RWPE2 (cell line): ENCODE results near the gene AQP10.

Experiments
- ATAC-seq: fragments of 200-7000 bp; cut with Tn5 transposase; 3 replicates; pipeline ENCODE4 v1.9.1; 2021; ENCODE audit warnings: low read depth
- DNase-seq: peaks from one replicate; pipeline ENCODE4 v3.0.0-alpha.2; 2020; ENCODE audit warnings: low spot score
- H3K27ac ChIP-seq: fragments of 450-650 bp; 2 replicates; pipeline ENCODE4 v1.5.1; 2017; ENCODE audit warnings: mild to moderate bottlenecking; ENCODE audit not compliant: poor library complexity, severe bottlenecking
- H3K27me3 ChIP-seq: fragments of 250-450 bp; sonication (Bioruptor Pico); 2 replicates; pipeline ENCODE4 v1.5.1; 2021; ENCODE audit warnings: mild to moderate bottlenecking, moderate library complexity; ENCODE audit not compliant: insufficient read depth, poor library complexity, severe bottlenecking
- H3K36me3 ChIP-seq: fragments of 250-450 bp; sonication (Bioruptor Pico); 2 replicates; pipeline ENCODE4 v1.5.1; 2020; ENCODE audit warnings: low read depth, mild to moderate bottlenecking, moderate library complexity
- H3K4me1 ChIP-seq: fragments of 250-450 bp; sonication (Bioruptor Pico); 2 replicates; pipeline ENCODE4 v1.5.1; 2021; ENCODE audit warnings: mild to moderate bottlenecking, moderate library complexity; ENCODE audit not compliant: insufficient read depth, poor library complexity, severe bottlenecking
- H3K4me3 ChIP-seq: fragments of 250-450 bp; sonication (Bioruptor Pico); 2 replicates; pipeline ENCODE4 v1.5.1; 2021; ENCODE audit warnings: mild to moderate bottlenecking, moderate library complexity; ENCODE audit not compliant: severe bottlenecking
- H3K9me3 ChIP-seq: fragments of 250-450 bp; sonication (Bioruptor Pico); 2 replicates; pipeline ENCODE4 v1.5.1; 2021; ENCODE audit warnings: mild to moderate bottlenecking, moderate library complexity; ENCODE audit not compliant: severe bottlenecking
- TF ChIP-seq, protein P1 (sequence below): fragments of 450-650 bp; IDR thresholded peaks from one replicate; pipeline ENCODE4 v1.5.1; 2017; ENCODE audit warnings: mild to moderate bottlenecking, moderate library complexity; ENCODE audit not compliant: poor library complexity, severe bottlenecking

AQP10 gene

GRCh38 chr1:154342132-154342531 lies 21.2 kb downstream of the AQP10 start:
- Histone ChIP-seq H3K27me3 (no peaks in the 10 kb centered on the region), H3K27ac (no peak overlapping the region), H3K36me3 (peaks cover 77% of the 10 kb centered on the region), H3K4me1 (no peaks in the 10 kb centered on the region), H3K9me3 (no peaks in the 10 kb centered on the region), H3K4me3 (no peak overlapping the region)
- TF ChIP-seq, protein P1, sequence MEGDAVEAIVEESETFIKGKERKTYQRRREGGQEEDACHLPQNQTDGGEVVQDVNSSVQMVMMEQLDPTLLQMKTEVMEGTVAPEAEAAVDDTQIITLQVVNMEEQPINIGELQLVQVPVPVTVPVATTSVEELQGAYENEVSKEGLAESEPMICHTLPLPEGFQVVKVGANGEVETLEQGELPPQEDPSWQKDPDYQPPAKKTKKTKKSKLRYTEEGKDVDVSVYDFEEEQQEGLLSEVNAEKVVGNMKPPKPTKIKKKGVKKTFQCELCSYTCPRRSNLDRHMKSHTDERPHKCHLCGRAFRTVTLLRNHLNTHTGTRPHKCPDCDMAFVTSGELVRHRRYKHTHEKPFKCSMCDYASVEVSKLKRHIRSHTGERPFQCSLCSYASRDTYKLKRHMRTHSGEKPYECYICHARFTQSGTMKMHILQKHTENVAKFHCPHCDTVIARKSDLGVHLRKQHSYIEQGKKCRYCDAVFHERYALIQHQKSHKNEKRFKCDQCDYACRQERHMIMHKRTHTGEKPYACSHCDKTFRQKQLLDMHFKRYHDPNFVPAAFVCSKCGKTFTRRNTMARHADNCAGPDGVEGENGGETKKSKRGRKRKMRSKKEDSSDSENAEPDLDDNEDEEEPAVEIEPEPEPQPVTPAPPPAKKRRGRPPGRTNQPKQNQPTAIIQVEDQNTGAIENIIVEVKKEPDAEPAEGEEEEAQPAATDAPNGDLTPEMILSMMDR, result no peak
- ATAC-seq (no peak), DNase-seq (no peak)

GRCh38 chr1:154342836-154343472 lies 22.1 kb downstream of the AQP10 start:
- TF ChIP-seq, protein P1, result no peak
- Histone ChIP-seq H3K9me3 (no peaks in the 10 kb centered on the region), H3K27me3 (no peaks in the 10 kb centered on the region), H3K4me1 (no peaks in the 10 kb centered on the region), H3K4me3 (no peak overlapping the region), H3K36me3 (peaks cover 75% of the 10 kb centered on the region), H3K27ac (no peak overlapping the region)
- no peak for DNase-seq
- no peak for ATAC-seq

DNA sequence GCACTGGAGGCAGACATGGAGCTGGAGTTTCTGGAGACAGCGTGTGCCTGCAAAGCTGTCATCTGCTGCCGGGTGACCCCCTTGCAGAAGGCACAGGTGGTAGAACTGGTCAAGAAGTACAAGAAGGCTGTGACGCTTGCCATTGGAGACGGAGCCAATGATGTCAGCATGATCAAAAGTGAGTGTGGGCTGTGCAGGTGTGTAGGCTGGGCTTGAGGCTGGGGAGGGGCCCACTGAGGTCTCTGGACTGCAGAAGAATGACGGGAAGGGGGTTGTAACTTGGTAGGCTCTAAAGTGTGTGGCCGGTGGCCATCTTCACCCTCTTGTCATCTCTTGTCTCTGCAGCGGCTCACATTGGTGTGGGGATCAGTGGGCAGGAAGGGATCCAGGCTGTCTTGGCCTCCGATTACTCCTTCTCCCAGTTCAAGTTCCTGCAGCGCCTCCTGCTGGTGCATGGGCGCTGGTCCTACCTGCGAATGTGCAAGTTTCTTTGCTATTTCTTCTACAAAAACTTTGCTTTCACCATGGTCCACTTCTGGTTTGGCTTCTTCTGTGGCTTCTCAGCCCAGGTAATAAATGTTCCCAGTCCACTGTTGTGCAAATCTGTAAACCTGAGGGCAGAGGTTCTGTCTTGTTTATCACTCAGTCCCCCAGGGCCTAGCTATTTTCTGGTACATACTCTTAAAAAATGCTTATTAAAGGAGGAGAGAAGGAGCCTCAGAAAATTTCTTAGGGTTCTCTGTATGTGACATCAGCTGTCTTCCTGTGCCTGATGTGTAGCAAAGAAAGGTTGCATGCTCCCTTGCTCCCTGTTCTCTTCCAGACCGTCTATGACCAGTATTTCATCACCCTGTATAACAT lies 24.3 kb downstream of the AQP10 start:
- Histone ChIP-seq H3K4me1 (no peaks in the 10 kb centered on the region), H3K36me3 (peaks cover 58% of the 10 kb centered on the region), H3K4me3 (no peak overlapping the region), H3K27ac (no peak overlapping the region), H3K9me3 (no peaks in the 10 kb centered on the region), H3K27me3 (no peaks in the 10 kb centered on the region)
- ATAC-seq (no peak), DNase-seq (no peak)
- TF ChIP-seq, protein P1, result peak; percentile 49

- no peak overlapping the region for H3K27ac ChIP-seq
- no peak overlapping the region for H3K4me3 ChIP-seq
- TF ChIP-seq, protein P1, result no peak
- no peaks in the 10 kb centered on the region for H3K27me3 ChIP-seq
- no peaks in the 10 kb centered on the region for H3K9me3 ChIP-seq
- H3K4me1 ChIP-seq, result no peaks in the 10 kb centered on the region
- no peak for ATAC-seq
- H3K36me3 ChIP-seq, result peaks cover 58% of the 10 kb centered on the region
- DNase-seq, result no peak
These were observed 25.5 kb downstream of the AQP10 start for GRCh38 chr1:154346276-154346917.
